CD4-positive, alpha-beta T cell (primary cell): Measurements from ENCODE around the gene STBD1. TPM values are rescaled to one million over a fixed set of nuclear protein-coding genes. Genes with fewer than 3 reads are reported as not detected.
A peak's percentile ranks its signal among the peaks of the same experiment; 100 is the strongest.

ENCODE experiments used
- ATAC-seq: fragments of 200-7000 bp; cut with Tn5 transposase; one replicate; pipeline ENCODE4 v1.10.0; 2022; ENCODE audit warnings: mild to moderate bottlenecking; ENCODE audit not compliant: poor library complexity
- CTCF ChIA-PET: fragments of 350-600 bp; sonication (Branson Sonifier 250); formaldehyde crosslinking; loops from one replicate; lab custom pipeline; 2021; ENCODE audit warnings: antibody characterized with exemption, inconsistent platforms; lab: Charles Lee
- POLR2A ChIA-PET: fragments of 350-600 bp; sonication (Branson Sonifier 250); formaldehyde crosslinking; loops from one replicate; lab custom pipeline; 2021; ENCODE audit warnings: antibody characterized with exemption, inconsistent platforms; lab: Charles Lee
- DNase-seq, 14 experiments: peaks; one replicate each; pipeline ENCODE4 v3.0.0-alpha.2; 2013 to 2020; ENCODE audit warnings: mixed read lengths in 2 of 14
- H3K27ac ChIP-seq, 2 donors: one replicate each; pipeline versions ENCODE4 v1.5.1 to v1.7.0; 2013; ENCODE audit warnings: low read length in 2 of 2, low read depth in 1 of 2, mild to moderate bottlenecking in 1 of 2
- H3K27me3 ChIP-seq, 2 experiments: 1 replicate in 1 of 2; 2 replicates in 1 of 2; pipeline versions ENCODE4 v1.6.1 to v1.7.0; 2013; ENCODE audit warnings: low read length in 2 of 2, control low read depth in 1 of 2, mild to moderate bottlenecking in 1 of 2, moderate library complexity in 1 of 2; ENCODE audit not compliant: insufficient read depth in 2 of 2, control insufficient read depth in 1 of 2
- H3K36me3 ChIP-seq: one replicate; pipeline ENCODE4 v1.6.1; 2013; ENCODE audit warnings: low read length, control low read depth; ENCODE audit not compliant: insufficient read depth
- H3K4me1 ChIP-seq: one replicate; pipeline ENCODE4 v1.6.1; 2013; ENCODE audit warnings: low read length, control low read depth; ENCODE audit not compliant: insufficient read depth
- H3K4me3 ChIP-seq: one replicate; pipeline ENCODE4 v1.5.1; 2013; ENCODE audit warnings: mild to moderate bottlenecking, low read length, moderate library complexity
- H3K9me3 ChIP-seq, 2 experiments: 1 replicate in 1 of 2; 2 replicates in 1 of 2; pipeline versions ENCODE4 v1.6.1 to v1.7.0; 2013; ENCODE audit warnings: low read length in 2 of 2, mild to moderate bottlenecking in 2 of 2, control low read depth in 1 of 2, moderate library complexity in 1 of 2; ENCODE audit not compliant: control insufficient read depth in 1 of 2, insufficient read depth in 1 of 2
- H3K27ac Mint-ChIP-seq: one replicate; pipeline ENCODE4 v1.8.0; 2020; ENCODE audit warnings: mixed read lengths
- H3K27me3 Mint-ChIP-seq: one replicate; pipeline ENCODE4 v1.8.0; 2021; ENCODE audit warnings: mixed read lengths
- H3K36me3 Mint-ChIP-seq: one replicate; pipeline ENCODE4 v1.8.0; 2021; ENCODE audit warnings: low read depth, mixed read lengths
- H3K4me1 Mint-ChIP-seq: one replicate; pipeline ENCODE4 v1.8.0; 2021; ENCODE audit warnings: low read depth, mixed read lengths
- H3K4me3 Mint-ChIP-seq: one replicate; pipeline ENCODE4 v1.8.0; 2020; ENCODE audit warnings: mild to moderate bottlenecking, mixed read lengths
- H3K9me3 Mint-ChIP-seq: one replicate; pipeline ENCODE4 v1.8.0; 2020; ENCODE audit warnings: mixed read lengths
- CTCF ChIP-seq: fragments of 200-600 bp; IDR thresholded peaks from one replicate; pipeline ENCODE4 v1.8.0; 2022; ENCODE audit warnings: antibody characterized with exemption, mild to moderate bottlenecking
- intact Hi-C, 2 experiments: fragments of 100-400 bp; cut with DNase I in 1 of 2; cut with micrococcal nuclease in 1 of 2; formaldehyde crosslinking; loops; one replicate each; pipeline versions ENCODE4 v1.15.1 to v1.9.0; 2023 to 2025; cut with DNase I, micrococcal nuclease
- polyA plus RNA-seq, 2 donors: library from polyadenylated mRNA; unstranded; fragments of 120-200 nt; gene quantifications; one replicate each; pipeline ENCODE4 v1.2.1, GENCODE V29; 2013
- total RNA-seq, 174 experiments: library from RNA in 2 of 174; stranded (reverse) in 2 of 174; gene quantifications; one replicate each; pipeline ENCODE4 v1.2.3 and lab custom pipeline; 2021 to 2026

Gene STBD1
- under 1 TPM in 1 of 2 experiments, not detected in 1; 0.11 TPM for total RNA-seq
- polyA plus RNA-seq (2013, experiment 1 of 2), result 3.6 TPM
- polyA plus RNA-seq (2013, experiment 2 of 2), result 4.9 TPM
- 0 to 0.70 (median 0.09) reads per million in 172 experiments for total RNA-seq (lab: John Stamatoyannopoulos, UW)

- H3K4me3 ChIP-seq, result peak within 1 kb of the TSS; percentile 73
- peak in 8 of 14 experiments; percentile 5 to 60 (median 31) for DNase-seq
- Mint-ChIP-seq H3K4me3 (peak within 1 kb of the TSS; percentile 81), H3K9me3 (no peaks in the 10 kb centered on the region), H3K27ac (no peak within 1 kb of the TSS), H3K27me3 (peaks cover 36% of the 10 kb centered on the region), H3K4me1 (peaks cover 23% of the 10 kb centered on the region), H3K36me3 (no peaks in the 10 kb centered on the region)
- no peaks in the 10 kb centered on the region for H3K27me3 ChIP-seq
- ChIA-PET POLR2A (interaction anchor here (1.2 kb wide), 1 partner anchor 93 kb away, joined by 4 read pairs; the partner anchor contains the start of gene SCARB2), CTCF (no interaction called here)
- ATAC-seq, result peak; percentile 37
- H3K36me3 ChIP-seq, result no peaks in the 10 kb centered on the region
- peaks cover 36% of the 10 kb centered on the region for H3K4me1 ChIP-seq
- TF ChIP-seq CTCF, result no peak
- no peak within 1 kb of the TSS for H3K27ac ChIP-seq
- no peaks in the 10 kb centered on the region for H3K9me3 ChIP-seq
- intact Hi-C loops, result no loop called here
Observed at GRCh38 chr4:76305971-76306881, at the start of gene STBD1. STBD1 (plus strand) TSS chr4:76306733; CDS start chr4:76306770, 37 bp downstream.

GRCh38 chr4:76256968-76257367 is 49.6 kb upstream of the STBD1 start:
- H3K9me3 ChIP-seq, result peaks cover 0 to 2% of the 10 kb centered on the region in 2 experiments
- no peak for TF ChIP-seq CTCF
- H3K9me3 Mint-ChIP-seq, result no peaks in the 10 kb centered on the region
- peaks cover 9 to 30% of the 10 kb centered on the region in 2 experiments for H3K27me3 ChIP-seq
- no peaks in the 10 kb centered on the region for H3K36me3 Mint-ChIP-seq
- ChIA-PET CTCF (no interaction called here), POLR2A (no interaction called here)
- ATAC-seq (no peak), DNase-seq (no peak)
- intact Hi-C loops, result loop anchor here in 1 of 2 experiments (10.0 kb wide), 1 partner anchor 72 kb away; no protein-coding TSS in a partner anchor
- H3K27me3 Mint-ChIP-seq, result peaks cover 49% of the 10 kb centered on the region
- peaks cover under 1% of the 10 kb centered on the region for H3K4me1 ChIP-seq
- H3K4me1 Mint-ChIP-seq, result no peaks in the 10 kb centered on the region
- no peak overlapping the region for H3K27ac Mint-ChIP-seq
- H3K27ac ChIP-seq, result no peak overlapping the region
- H3K4me3 Mint-ChIP-seq, result no peak overlapping the region
- no peaks in the 10 kb centered on the region for H3K36me3 ChIP-seq
- H3K4me3 ChIP-seq, result no peak overlapping the region

GRCh38 chr4:76257824-76258223 is 48.7 kb upstream of the STBD1 start:
- intact Hi-C loops, result loop anchor here in 1 of 2 experiments (10.0 kb wide), 1 partner anchor 73 kb away; no protein-coding TSS in a partner anchor
- Mint-ChIP-seq H3K27me3 (peaks cover 40% of the 10 kb centered on the region), H3K4me3 (no peak overlapping the region), H3K27ac (no peak overlapping the region), H3K36me3 (no peaks in the 10 kb centered on the region), H3K4me1 (no peaks in the 10 kb centered on the region), H3K9me3 (no peaks in the 10 kb centered on the region)
- Histone ChIP-seq H3K27ac (no peak overlapping the region), H3K9me3 (no peaks in the 10 kb centered on the region), H3K27me3 (peaks cover 7 to 21% of the 10 kb centered on the region in 2 experiments), H3K4me1 (no peaks in the 10 kb centered on the region), H3K4me3 (no peak overlapping the region), H3K36me3 (no peaks in the 10 kb centered on the region)
- no peak for TF ChIP-seq CTCF
- DNase-seq (no peak), ATAC-seq (no peak)
- ChIA-PET POLR2A (no interaction called here), CTCF (no interaction called here)
